HG03139 (cell line): ENCODE measurements around the gene ZNF337.
"Not testable (repeated sequence)": the region's sequence is repeated elsewhere in the genome, so short reads cannot be mapped to it uniquely, and the experiment has no call there.

Experiments
- ATAC-seq: cut with Tn5 transposase; IDR thresholded peaks from one replicate; pipeline ENCODE4 v1.9.1; 2021; ENCODE audit not compliant: unreplicated experiment

The ZNF337 gene

GRCh38 chr20:25696371-25697131 is at the start of gene ZNF337:
Gene ZNF337 (minus strand): TSS chr20:25696853. CDS start chr20:25686417, 10,436 bp downstream.
- ATAC-seq, result peak; percentile 95

GRCh38 chr20:25745738-25746137 is 49.1 kb upstream of the ZNF337 start:
- ATAC-seq, result no peak

- ATAC-seq, result no peak
Measured at GRCh38 chr20:25745100-25745499, 48.4 kb upstream of the ZNF337 start.

- ATAC-seq, result no peak
Measured at GRCh38 chr20:25744261-25744660, 47.6 kb upstream of the ZNF337 start.

- ATAC-seq, result no peak
Measured at GRCh38 chr20:25741088-25741487, 44.4 kb upstream of the ZNF337 start.

- ATAC-seq, result no peak
Measured at GRCh38 chr20:25739615-25740320, 43.1 kb upstream of the ZNF337 start.

GRCh38 chr20:25738198-25738597 is 41.5 kb upstream of the ZNF337 start:
- no peak for ATAC-seq

GRCh38 chr20:25733903-25734302 is 37.2 kb upstream of the ZNF337 start:
- ATAC-seq, result no peak

GRCh38 chr20:25730862-25731261 is 34.2 kb upstream of the ZNF337 start:
- ATAC-seq, result no peak

GRCh38 chr20:25726357-25726756 is 29.7 kb upstream of the ZNF337 start:
- ATAC-seq, result no peak

GRCh38 chr20:25725639-25726038 is 29.0 kb upstream of the ZNF337 start:
- ATAC-seq, result no peak

- ATAC-seq, result no peak
Measured at GRCh38 chr20:25723975-25724374, 27.3 kb upstream of the ZNF337 start.

- ATAC-seq, result no peak
Measured at GRCh38 chr20:25720285-25720684, 23.6 kb upstream of the ZNF337 start.

GRCh38 chr20:25718896-25719809 is 22.5 kb upstream of the ZNF337 start:
- not testable (repeated sequence) for ATAC-seq

GRCh38 chr20:25707695-25708094 is 11.0 kb upstream of the ZNF337 start:
- ATAC-seq, result no peak

GRCh38 chr20:25706793-25707192 is 10.1 kb upstream of the ZNF337 start:
- no peak for ATAC-seq

GRCh38 chr20:25705830-25706351 is 9.2 kb upstream of the ZNF337 start:
- ATAC-seq, result no peak

- not testable (repeated sequence) for ATAC-seq
Measured at GRCh38 chr20:25704303-25704702, 7.7 kb upstream of the ZNF337 start.

GRCh38 chr20:25700835-25701234 is 4.2 kb upstream of the ZNF337 start:
- ATAC-seq, result not testable (repeated sequence)

- ATAC-seq, result no peak
Measured at GRCh38 chr20:25699914-25700313, 3.3 kb upstream of the ZNF337 start.

- ATAC-seq, result no peak
Measured at GRCh38 chr20:25697132-25697446, 436 bp upstream of the ZNF337 start.
